HepG2 (cell line): ENCODE measurements around the gene LDLRAD4. TPM values are rescaled to one million over a fixed set of nuclear protein-coding genes. Genes with fewer than 3 reads are reported as not detected.

Source experiments
- ATAC-seq: fragments of 200-7000 bp; cut with Tn5 transposase; 3 replicates; pipeline ENCODE4 v1.9.1; 2020; ENCODE audit warnings: mild to moderate bottlenecking, moderate library complexity
- BruUV-seq: library from RNA; stranded (reverse); fragments of 400-500 nt; replicated peaks from 2 replicates; lab custom pipeline; 2021; lab: Mats Ljungman, UMichigan
- CTCF ChIA-PET: fragments of 300-600 bp; formaldehyde crosslinking; extraction: SDS; loops from one replicate; lab custom pipeline; 2021; ENCODE audit warnings: low total read pairs, inconsistent platforms, low intra/inter-chr PET ratio; lab: Yijun Ruan, JAX
- POLR2A ChIA-PET: fragments of 350-600 bp; sonication (Branson Sonifier 250); formaldehyde crosslinking; loops from one replicate; lab custom pipeline; 2020; ENCODE audit warnings: antibody characterized with exemption, inconsistent platforms; lab: Yijun Ruan, JAX
- DNase-seq: peaks from one replicate; pipeline ENCODE4 v3.0.0-alpha.2; 2015; ENCODE audit warnings: low spot score
- FAIRE-seq: peaks from 3 replicates; lab custom pipeline; 2011; peaks lifted over from hg19 to GRCh38; lab: Jason Lieb, UNC
- H2AFZ ChIP-seq: one replicate; pipeline ENCODE4 v1.6.1; 2011; ENCODE audit warnings: low read length, inconsistent platforms
- H3K27ac ChIP-seq: fragments of 300-600 bp; 3 replicates; pipeline ENCODE4 v1.8.0; 2011; ENCODE audit warnings: mixed run types, mild to moderate bottlenecking, mixed read lengths, low read length, inconsistent platforms; ENCODE audit not compliant: insufficient read depth; ENCODE audit errors: extremely low read length
- H3K27me3 ChIP-seq, 2 experiments: fragments of 200-600 bp in 1 of 2; 2 replicates in 1 of 2; 3 replicates in 1 of 2; pipeline versions ENCODE4 v1.6.0 to v1.8.0; 2011; ENCODE audit warnings: low read length in 2 of 2, mild to moderate bottlenecking in 2 of 2, moderate library complexity in 2 of 2, inconsistent platforms in 1 of 2; ENCODE audit not compliant: insufficient read depth in 2 of 2, control insufficient read depth in 1 of 2
- H3K36me3 ChIP-seq, 2 experiments: fragments of 200-600 bp in 1 of 2; replicated peaks in 1 of 2; 2 replicates in 1 of 2; 3 replicates in 1 of 2; pipeline versions ENCODE4 v1.5.1 to v1.8.0; 2011; ENCODE audit warnings: low read length in 2 of 2, inconsistent platforms in 1 of 2; ENCODE audit not compliant: insufficient read depth in 2 of 2, control insufficient read depth in 1 of 2
- H3K4me1 ChIP-seq: 2 replicates; pipeline ENCODE4 v1.5.1; 2012; ENCODE audit warnings: low read length, inconsistent platforms; ENCODE audit not compliant: insufficient read depth
- H3K4me2 ChIP-seq: 2 replicates; pipeline ENCODE4 v1.6.0; 2011; ENCODE audit warnings: low read depth, low read length, inconsistent platforms
- H3K4me3 ChIP-seq, 3 experiments: fragments of 200-600 bp in 1 of 3; sonication (generic), shearing (Covaris generic) in 1 of 3; replicated peaks in 1 of 3; 2 replicates each; pipeline ENCODE4 v1.5.1; 2011 to 2016; ENCODE audit warnings: low read length in 3 of 3, inconsistent platforms in 2 of 3, low read depth in 2 of 3, mild to moderate bottlenecking in 2 of 3, control low read depth in 1 of 3, mixed read lengths in 1 of 3; ENCODE audit not compliant: insufficient read depth in 1 of 3
- H3K79me2 ChIP-seq: one replicate; pipeline ENCODE4 v1.6.1; 2011; ENCODE audit warnings: low read length, inconsistent platforms; ENCODE audit not compliant: insufficient read depth
- H3K9ac ChIP-seq: 2 replicates; pipeline ENCODE4 v1.6.0; 2011; ENCODE audit warnings: mild to moderate bottlenecking, low read depth, low read length, inconsistent platforms; ENCODE audit not compliant: insufficient read depth
- H3K9me3 ChIP-seq: 2 replicates; pipeline ENCODE4 v1.5.1; 2012; ENCODE audit warnings: mild to moderate bottlenecking, low read length
- H4K20me1 ChIP-seq: 2 replicates; pipeline ENCODE4 v1.6.0; 2011; ENCODE audit warnings: inconsistent platforms, mild to moderate bottlenecking, low read length, moderate library complexity; ENCODE audit not compliant: insufficient read depth
- BCL3 ChIP-seq: sonication (generic); formaldehyde crosslinking; IDR thresholded peaks from 2 replicates; pipeline ENCODE4 v1.5.1; 2020; ENCODE audit warnings: mild to moderate bottlenecking, missing genetic modification reagents, moderate library complexity
- CCDC6 ChIP-seq: sonication (generic); formaldehyde crosslinking; IDR thresholded peaks from 2 replicates; pipeline ENCODE4 v1.8.1; 2022; ENCODE audit warnings: mild to moderate bottlenecking, missing genetic modification reagents, moderate library complexity
- E2F1 ChIP-seq: sonication (generic); formaldehyde crosslinking; IDR thresholded peaks from 2 replicates; pipeline ENCODE4 v1.5.0; 2020; ENCODE audit warnings: missing genetic modification reagents
- MZF1 ChIP-seq: sonication (generic); formaldehyde crosslinking; IDR thresholded peaks from 2 replicates; pipeline ENCODE4 v1.8.1; 2023; ENCODE audit warnings: mild to moderate bottlenecking, missing genetic modification reagents, borderline replicate concordance
- POLR2AphosphoS2 ChIP-seq: IDR thresholded peaks from 2 replicates; pipeline ENCODE4 v1.6.1; 2011; ENCODE audit warnings: low read depth, low read length, improper control_type of control experiment
- PREB ChIP-seq: sonication (generic); formaldehyde crosslinking; IDR thresholded peaks from 2 replicates; pipeline ENCODE4 v1.4.0; 2020; ENCODE audit warnings: missing genetic modification reagents
- U2AF2 ChIP-seq: fragments of 200-400 bp; formaldehyde crosslinking; IDR thresholded peaks from 2 replicates; pipeline ENCODE4 v1.6.1; 2017; ENCODE audit warnings: low read depth, mild to moderate bottlenecking, low read length
- ZC3H4 ChIP-seq: sonication (generic); formaldehyde crosslinking; IDR thresholded peaks from 2 replicates; pipeline ENCODE4 v1.4.0; 2020; ENCODE audit warnings: missing genetic modification reagents, borderline replicate concordance
- ZFP36 ChIP-seq: fragments of 150-350 bp; IDR thresholded peaks from 2 replicates; pipeline ENCODE4 v1.6.1; 2018; ENCODE audit warnings: borderline replicate concordance, low read length, low read depth; ENCODE audit not compliant: partially characterized antibody
- ZNF20 ChIP-seq: sonication (generic); formaldehyde crosslinking; IDR thresholded peaks from 2 replicates; pipeline ENCODE4 v1.4.0; 2020; ENCODE audit warnings: mild to moderate bottlenecking, moderate library complexity, missing genetic modification reagents
- ZNF383 ChIP-seq: sonication (generic); formaldehyde crosslinking; IDR thresholded peaks from 2 replicates; pipeline ENCODE4 v1.4.0; 2020; ENCODE audit warnings: missing genetic modification reagents, mild to moderate bottlenecking, borderline replicate concordance
- ZNF431 ChIP-seq: sonication (generic); formaldehyde crosslinking; IDR thresholded peaks from 2 replicates; pipeline ENCODE4 v1.9.0; 2022; ENCODE audit warnings: missing genetic modification reagents, low read depth, mild to moderate bottlenecking, borderline replicate concordance
- ZNF713 ChIP-seq: sonication (generic); formaldehyde crosslinking; IDR thresholded peaks from 2 replicates; pipeline ENCODE4 v1.4.0; 2020; ENCODE audit warnings: mild to moderate bottlenecking, missing genetic modification reagents
- ZNF782 ChIP-seq: sonication (generic); formaldehyde crosslinking; IDR thresholded peaks from 2 replicates; pipeline ENCODE4 v1.4.0; 2020; ENCODE audit warnings: missing genetic modification reagents, mild to moderate bottlenecking, borderline replicate concordance
- WGBS: methylation state at CpG from one replicate; pipeline ENCODE4 v1.1.6; 2017; ENCODE audit warnings: low lambda C conversion rate; 5-methylcytosine and 5-hydroxymethylcytosine counted together
- in situ Hi-C: cut with HindIII; loops from 2 replicates; pipeline ENCODE4 v1.10.0; 2017; ENCODE audit warnings: low pct_unique_long_range_greater_than_20kb; ENCODE audit not compliant: extremely low pct_ligation_motif_present
- intact Hi-C: fragments of 100-400 bp; cut with micrococcal nuclease; formaldehyde crosslinking; loops from one replicate; pipeline ENCODE4 v1.10.0; 2022; ENCODE audit not compliant: unreplicated experiment
- polyA plus RNA-seq, 8 experiments: library from polyadenylated mRNA; depleted of rRNA in 3 of 8; stranded (reverse) in 7 of 8; unstranded in 1 of 8; fragments of >200 nt; fragmentation: Illumina TruSeq in 4 of 8; extraction: Trizol in 4 of 8; gene quantifications; 2 replicates each; pipeline versions ENCODE4 v1.2.1 to v1.2.3, GENCODE V29; 2011 to 2016; ENCODE audit warnings: low read depth in 4 of 8, missing spikeins in 1 of 8, mixed read lengths in 1 of 8; ENCODE audit not compliant: insufficient read depth in 1 of 8
- total RNA-seq, 5 experiments: library from RNA; depleted of rRNA; stranded (reverse); fragments of >200 nt; fragmentation: Illumina TruSeq; extraction: Trizol; gene quantifications; 2 replicates each; pipeline ENCODE4 v1.2.3, GENCODE V29; 2016; ENCODE audit warnings: low read depth in 1 of 5

Gene LDLRAD4
- total and polyA plus RNA-seq, 2 of the 13 experiments (the other 11 are each of a cell fraction or from before 2014, with no cell fraction given), result 13.6 to 20.9 TPM

GRCh38 chr18:13368080-13368813 lies 149.7 kb downstream of the LDLRAD4 start:
- Histone ChIP-seq H3K4me3 (no peak overlapping the region), H3K36me3 (no peaks in the 10 kb centered on the region), H3K27ac (no peak overlapping the region)
- intact Hi-C loops (no loop called here), in situ Hi-C loops (no loop called here)
- no peak for ATAC-seq
- ChIA-PET POLR2A (no interaction called here), CTCF (no interaction called here)
- BruUV-seq, result no TSS peak
- WGBS, result 92% methylated on average over 13 of the region's 13 CpGs
- TF ChIP-seq E2F1 (CRISPR knock-in tag) (no peak), ZFP36 (no peak), ZNF782 (CRISPR knock-in tag) (no peak), ZNF383 (CRISPR knock-in tag) (no peak), POLR2AphosphoS2 (no peak), MZF1 (CRISPR knock-in tag) (no peak), CCDC6 (CRISPR knock-in tag) (no peak), ZNF20 (CRISPR knock-in tag) (no peak), PREB (no peak), U2AF2 (no peak), BCL3 (CRISPR knock-in tag) (no peak), ZNF713 (CRISPR knock-in tag) (no peak), ZC3H4 (CRISPR knock-in tag) (no peak), ZNF431 (no peak)
- TF ChIP-seq, all 625 proteins: peak for 0
- Histone ChIP-seq H4K20me1 (no peaks in the 10 kb centered on the region), H3K79me2 (no peaks in the 10 kb centered on the region), H3K9me3 (no peaks in the 10 kb centered on the region), H3K27me3 (no peaks in the 10 kb centered on the region), H3K4me1 (peaks cover 23% of the 10 kb centered on the region), H3K4me2 (no peak overlapping the region), H3K9ac (no peak overlapping the region), H2AFZ (no peak overlapping the region)
- no peak for DNase-seq
- no peak for FAIRE-seq
